Upper lobe of left lung (tissue), 6 donors: Measurements from ENCODE around the gene PCBP3. TPM values are rescaled to one million over a fixed set of nuclear protein-coding genes. Genes with fewer than 3 reads are reported as not detected.
A peak's percentile ranks its signal among the peaks of the same experiment; 100 is the strongest.
"Not testable (repeated sequence)": the region's sequence is repeated elsewhere in the genome, so short reads cannot be mapped to it uniquely, and the experiment has no call there.

ENCODE experiments used
- ATAC-seq, 2 donors: fragments of 200-7000 bp; cut with Tn5 transposase; one replicate each; pipeline ENCODE4 v1.9.1; 2022; ENCODE audit warnings: mild to moderate bottlenecking in 2 of 2, moderate library complexity in 2 of 2; ENCODE audit not compliant: low FRiP score in 2 of 2
- DNase-seq, 2 donors: peaks; one replicate each; pipeline ENCODE4 v3.0.0-alpha.2; 2019 to 2020
- H3K27ac ChIP-seq, 4 donors: fragments of 200-600 bp; sonication (generic); one replicate each; pipeline ENCODE4 v1.5.1; 2016 to 2019
- H3K27me3 ChIP-seq, 4 donors: fragments of 200-600 bp; sonication (generic); one replicate each; pipeline ENCODE4 v1.5.1; 2017 to 2019
- H3K36me3 ChIP-seq, 4 donors: fragments of 200-600 bp; sonication (generic); one replicate each; pipeline ENCODE4 v1.5.1; 2016 to 2019
- H3K4me1 ChIP-seq, 4 donors: fragments of 200-600 bp; sonication (generic); one replicate each; pipeline ENCODE4 v1.5.1; 2018 to 2019
- H3K4me3 ChIP-seq, 4 donors: fragments of 200-600 bp; sonication (generic); one replicate each; pipeline ENCODE4 v1.5.1; 2017 to 2019; ENCODE audit warnings: mild to moderate bottlenecking in 2 of 4, moderate library complexity in 1 of 4
- H3K9me3 ChIP-seq, 4 donors: fragments of 200-600 bp; sonication (generic); one replicate each; pipeline ENCODE4 v1.5.1; 2018 to 2019
- EP300 ChIP-seq, 4 donors: sonication (generic); formaldehyde crosslinking; IDR thresholded peaks; one replicate each; pipeline ENCODE4 v1.5.1; 2017; ENCODE audit warnings: antibody characterized with exemption in 4 of 4, control low read depth in 2 of 4
- POLR2A ChIP-seq, 4 donors: fragments of 450-650 bp; IDR thresholded peaks; one replicate each; pipeline ENCODE4 v1.5.1; 2016 to 2017; ENCODE audit warnings: antibody characterized with exemption in 4 of 4, mild to moderate bottlenecking in 2 of 4
- POLR2AphosphoS5 ChIP-seq, 2 donors: sonication (generic); formaldehyde crosslinking; IDR thresholded peaks; one replicate each; pipeline ENCODE4 v1.5.1; 2017; ENCODE audit warnings: antibody characterized with exemption in 2 of 2
- WGBS, 2 donors: methylation state at CpG; one replicate each; pipeline ENCODE4 v1.1.5; 2017 to 2018; 5-methylcytosine and 5-hydroxymethylcytosine counted together
- total RNA-seq, 6 donors: library from RNA; depleted of rRNA in 4 of 6; stranded (reverse); fragments of >200 nt in 4 of 6; gene quantifications; one replicate each; pipeline versions ENCODE4 v1.1.0 to v1.2.1, GENCODE V29; 2016 to 2021
- TF ChIP-seq, protein P1 (sequence below), 6 experiments: fragments of 450-650 bp in 4 of 6; fragments of 200-600 bp in 2 of 6; sonication (generic) in 2 of 6; IDR thresholded peaks; one replicate each; pipeline ENCODE4 v1.5.1; 2016 to 2019; ENCODE audit warnings: antibody characterized with exemption in 6 of 6
- donor health status: DM: no; HTN: no; CAD: no; lungs with moderate emphysema.
- donor health status: DM: no; HTN: yes; CAD: no; lungs with severe emphysema.

The PCBP3 gene
- total RNA-seq, 6 donors from 2014 or later: 0.78 to 10.5 (median 3.3) TPM

DNA sequence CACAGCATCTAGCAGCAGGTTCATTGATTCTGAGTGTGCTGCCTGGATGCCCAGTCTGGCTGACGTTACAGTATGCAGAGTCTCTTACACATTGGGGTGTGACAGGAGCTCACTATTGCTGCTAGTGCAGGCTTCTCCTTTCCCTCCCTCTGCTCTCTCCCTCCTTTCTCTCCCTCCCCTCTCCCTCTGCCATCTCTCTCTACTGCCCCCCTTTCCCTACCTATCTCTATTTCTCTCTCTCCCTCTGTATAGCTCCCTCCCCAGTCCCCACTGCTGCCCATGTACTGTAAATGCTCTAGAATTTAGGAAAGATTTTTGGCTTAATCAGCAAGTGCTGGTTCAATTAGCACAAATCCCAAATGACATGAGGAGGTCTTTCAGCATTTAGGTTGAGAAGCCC lies 62.8 kb downstream of the PCBP3 start:
- no peak for TF ChIP-seq EP300 (IDR thresholded peaks at IDR 0.05)
- 44 to 57% methylated on average over 1 of the region's 1 CpG for WGBS, 2 donors
- no peaks in the 10 kb centered on the region for H3K4me1 ChIP-seq
- H3K4me3 ChIP-seq: no peak overlapping the region
- no peaks in the 10 kb centered on the region for H3K27me3 ChIP-seq
- no peak overlapping the region for H3K27ac ChIP-seq
- H3K9me3 ChIP-seq: peaks cover 0 to 2% (median 0%) of the 10 kb centered on the region in 4 donors
- ATAC-seq (no peak), DNase-seq (no peak)
- no peaks in the 10 kb centered on the region for H3K36me3 ChIP-seq

DNA sequence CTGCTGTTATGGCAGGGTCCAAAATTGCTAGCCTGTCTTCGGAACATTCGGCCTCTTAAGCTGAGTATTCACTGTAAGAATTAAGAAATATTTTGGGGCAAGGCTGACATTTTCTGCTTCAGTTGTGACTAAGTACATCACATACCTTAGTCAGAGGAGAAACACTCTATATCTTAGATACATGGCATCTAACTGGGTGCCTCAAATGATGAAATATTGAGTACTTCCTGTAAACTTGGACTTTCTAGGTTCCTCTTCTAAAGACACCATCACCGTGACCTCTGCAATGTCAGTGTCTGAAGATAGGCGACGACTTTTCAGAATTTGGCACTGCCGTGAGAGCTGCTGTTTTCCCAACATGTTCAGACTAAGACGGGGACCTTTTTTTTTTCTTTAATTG lies 65.6 kb downstream of the PCBP3 start:
- peaks cover 0 to 8% (median 0%) of the 10 kb centered on the region in 4 donors for H3K9me3 ChIP-seq
- H3K36me3 ChIP-seq: no peaks in the 10 kb centered on the region
- no peak for DNase-seq
- WGBS, 2 donors: 75 to 82% methylated on average over 7 of the region's 7 CpGs
- H3K4me3 ChIP-seq: no peak overlapping the region
- TF ChIP-seq POLR2AphosphoS5 (IDR thresholded peaks at IDR 0.05): no peak
- no peak for TF ChIP-seq POLR2A (IDR thresholded peaks at IDR 0.05)
- no peak for TF ChIP-seq EP300 (IDR thresholded peaks at IDR 0.05)
- TF ChIP-seq, protein P1, sequence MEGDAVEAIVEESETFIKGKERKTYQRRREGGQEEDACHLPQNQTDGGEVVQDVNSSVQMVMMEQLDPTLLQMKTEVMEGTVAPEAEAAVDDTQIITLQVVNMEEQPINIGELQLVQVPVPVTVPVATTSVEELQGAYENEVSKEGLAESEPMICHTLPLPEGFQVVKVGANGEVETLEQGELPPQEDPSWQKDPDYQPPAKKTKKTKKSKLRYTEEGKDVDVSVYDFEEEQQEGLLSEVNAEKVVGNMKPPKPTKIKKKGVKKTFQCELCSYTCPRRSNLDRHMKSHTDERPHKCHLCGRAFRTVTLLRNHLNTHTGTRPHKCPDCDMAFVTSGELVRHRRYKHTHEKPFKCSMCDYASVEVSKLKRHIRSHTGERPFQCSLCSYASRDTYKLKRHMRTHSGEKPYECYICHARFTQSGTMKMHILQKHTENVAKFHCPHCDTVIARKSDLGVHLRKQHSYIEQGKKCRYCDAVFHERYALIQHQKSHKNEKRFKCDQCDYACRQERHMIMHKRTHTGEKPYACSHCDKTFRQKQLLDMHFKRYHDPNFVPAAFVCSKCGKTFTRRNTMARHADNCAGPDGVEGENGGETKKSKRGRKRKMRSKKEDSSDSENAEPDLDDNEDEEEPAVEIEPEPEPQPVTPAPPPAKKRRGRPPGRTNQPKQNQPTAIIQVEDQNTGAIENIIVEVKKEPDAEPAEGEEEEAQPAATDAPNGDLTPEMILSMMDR (IDR thresholded peaks at IDR 0.05): no peak
- no peak overlapping the region for H3K27ac ChIP-seq
- no peak for ATAC-seq
- no peaks in the 10 kb centered on the region for H3K27me3 ChIP-seq
- no peaks in the 10 kb centered on the region for H3K4me1 ChIP-seq

DNA sequence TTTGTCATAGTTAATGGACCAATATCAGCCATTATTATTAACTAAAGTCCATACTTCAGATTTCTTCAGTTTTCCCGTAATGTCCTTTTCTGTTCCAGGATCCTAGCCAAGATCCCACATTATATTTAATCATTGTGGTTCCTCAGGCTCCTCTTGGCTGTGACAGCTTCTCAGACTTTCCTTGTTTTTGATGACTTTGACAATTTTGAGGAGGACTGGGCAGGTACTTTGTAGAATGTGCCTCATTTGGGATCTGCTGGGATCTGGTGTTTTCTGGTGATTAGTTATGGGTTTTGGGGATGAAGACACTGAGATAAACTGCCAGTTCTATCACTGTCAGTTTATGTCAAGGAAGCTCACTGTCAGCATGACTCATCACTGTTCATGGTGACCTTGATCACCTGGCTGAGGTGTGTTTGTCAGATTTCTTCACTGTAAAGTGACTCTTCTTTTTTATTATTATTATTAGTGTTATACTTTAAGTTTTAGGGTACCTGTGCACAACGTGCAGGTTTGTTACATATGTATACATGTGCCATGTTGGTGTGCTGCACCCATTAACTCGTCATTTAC lies 66.3 kb downstream of the PCBP3 start:
- Histone ChIP-seq H3K27ac (no peak overlapping the region), H3K27me3 (no peaks in the 10 kb centered on the region), H3K4me3 (no peak overlapping the region), H3K9me3 (peaks cover 0 to 8% (median 0%) of the 10 kb centered on the region in 4 donors), H3K4me1 (no peaks in the 10 kb centered on the region), H3K36me3 (no peaks in the 10 kb centered on the region)
- DNase-seq (no peak), ATAC-seq (no peak)
- TF ChIP-seq POLR2AphosphoS5 (IDR thresholded peaks at IDR 0.05) (no peak), POLR2A (IDR thresholded peaks at IDR 0.05) (no peak), EP300 (IDR thresholded peaks at IDR 0.05) (no peak)
- TF ChIP-seq, protein P1 (IDR thresholded peaks at IDR 0.05): no peak
- 91 to 92% methylated on average over 3 of the region's 3 CpGs for WGBS, 2 donors

DNA sequence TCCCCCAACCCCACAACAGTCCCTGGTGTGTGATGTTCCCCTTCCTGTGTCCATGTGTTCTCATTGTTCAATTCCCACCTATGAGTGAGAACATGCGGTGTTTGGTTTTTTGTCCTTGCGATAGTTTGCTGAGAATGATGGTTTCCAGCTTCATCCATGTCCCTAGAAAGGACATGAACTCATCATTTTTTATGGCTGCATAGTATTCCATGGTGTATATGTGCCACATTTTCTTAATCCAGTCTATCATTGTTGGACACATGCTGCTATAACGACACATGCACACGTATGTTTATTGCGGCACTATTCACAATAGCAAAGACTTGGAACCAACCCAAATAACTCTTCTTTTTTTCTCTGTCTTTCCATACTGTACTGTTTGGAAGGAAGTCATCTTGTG lies 66.8 kb downstream of the PCBP3 start:
- not testable (repeated sequence) for H3K27me3 ChIP-seq, H3K36me3 ChIP-seq, H3K4me1 ChIP-seq, H3K27ac ChIP-seq, H3K9me3 ChIP-seq, H3K4me3 ChIP-seq, DNase-seq, ATAC-seq
- WGBS, 2 donors: 86 to 98% methylated on average over 4 to 5 of the region's 5 CpGs

DNA sequence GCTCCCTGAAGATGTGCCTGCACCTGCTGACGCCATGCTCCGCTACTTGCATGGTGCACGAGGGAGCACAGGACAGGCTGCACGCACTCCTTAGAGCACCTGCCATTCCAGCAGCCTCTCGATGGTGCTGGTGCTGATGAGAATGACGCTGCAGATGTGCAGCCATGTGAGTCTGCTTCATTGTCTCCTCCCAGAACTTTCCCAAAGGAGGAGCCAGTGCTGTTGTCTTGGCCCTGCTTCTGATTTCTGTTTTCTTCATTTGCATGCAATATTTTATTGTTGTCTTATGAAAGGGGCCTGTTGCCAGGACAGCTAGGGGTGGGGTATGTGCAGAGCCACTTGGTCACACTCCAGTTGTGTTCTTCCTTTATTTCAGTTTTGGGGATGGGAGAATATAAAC lies 70.1 kb downstream of the PCBP3 start:
- no peaks in the 10 kb centered on the region for H3K27me3 ChIP-seq
- H3K4me1 ChIP-seq: no peaks in the 10 kb centered on the region
- no peak overlapping the region for H3K27ac ChIP-seq
- DNase-seq (no peak), ATAC-seq (peak in 1 of 2 donors; percentile 19)
- H3K36me3 ChIP-seq: no peaks in the 10 kb centered on the region
- peaks cover 0 to 8% (median 0%) of the 10 kb centered on the region in 4 donors for H3K9me3 ChIP-seq
- H3K4me3 ChIP-seq: no peak overlapping the region
- 85 to 91% methylated on average over 6 of the region's 6 CpGs for WGBS, 2 donors
- no peak for TF ChIP-seq EP300 (IDR thresholded peaks at IDR 0.05)

DNA sequence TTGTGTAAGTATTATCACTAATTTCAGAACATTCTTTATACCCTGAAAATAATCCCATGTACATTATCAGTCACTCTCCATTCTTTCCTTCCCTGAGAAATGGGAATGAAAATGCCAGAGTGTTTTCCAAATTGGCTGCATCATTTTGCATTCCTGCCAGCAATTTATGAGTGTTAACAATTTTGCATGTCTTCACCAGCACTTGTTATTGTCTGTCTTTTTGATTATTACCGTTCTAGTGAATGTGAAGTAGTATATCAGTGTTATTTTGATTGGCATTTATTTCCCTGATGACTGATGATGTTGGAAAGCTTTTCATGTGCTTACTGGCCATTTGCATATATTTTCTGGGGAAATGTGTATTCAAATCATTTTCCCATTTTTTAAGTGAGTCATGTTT lies 71.9 kb downstream of the PCBP3 start:
- Histone ChIP-seq H3K4me1 (no peaks in the 10 kb centered on the region), H3K36me3 (no peaks in the 10 kb centered on the region), H3K27ac (no peak overlapping the region), H3K9me3 (peaks cover 0 to 8% (median 0%) of the 10 kb centered on the region in 4 donors), H3K27me3 (no peaks in the 10 kb centered on the region), H3K4me3 (no peak overlapping the region)
- DNase-seq (no peak), ATAC-seq (no peak)
- TF ChIP-seq POLR2AphosphoS5 (IDR thresholded peaks at IDR 0.05) (no peak), EP300 (IDR thresholded peaks at IDR 0.05) (no peak), POLR2A (IDR thresholded peaks at IDR 0.05) (no peak)
- TF ChIP-seq, protein P1 (IDR thresholded peaks at IDR 0.05): no peak
- WGBS, 2 donors: 85 to 86% methylated on average over 1 of the region's 1 CpG
